Keratinocyte (primary cell): ENCODE data around the gene PDK2. TPM values are rescaled to one million over a fixed set of nuclear protein-coding genes. Genes with fewer than 3 reads are reported as not detected.

Experiments used
- DNase-seq: peaks from one replicate; pipeline ENCODE4 v3.0.0-alpha.2; 2011; ENCODE audit warnings: low read depth, missing footprints, low spot score
- FAIRE-seq: peaks from 2 replicates; lab custom pipeline; 2011; peaks lifted over from hg19 to GRCh38; lab: Jason Lieb, UNC
- H2AFZ ChIP-seq: 2 replicates; pipeline ENCODE4 v1.6.0; 2012; ENCODE audit warnings: low read length, control low read depth, inconsistent platforms; ENCODE audit not compliant: control insufficient read depth
- H3K27ac ChIP-seq: 2 replicates; pipeline ENCODE4 v1.5.1; 2011; ENCODE audit warnings: low read length; ENCODE audit not compliant: control insufficient read depth, insufficient read depth
- H3K27me3 ChIP-seq: 3 replicates; pipeline ENCODE4 v1.6.0; 2011; ENCODE audit warnings: low read length; ENCODE audit not compliant: control insufficient read depth, insufficient read depth; ENCODE audit errors: extremely low read depth
- H3K36me3 ChIP-seq, 2 experiments: 2 replicates in 1 of 2; 3 replicates in 1 of 2; pipeline ENCODE4 v1.5.1; 2011; ENCODE audit warnings: low read length in 2 of 2, mild to moderate bottlenecking in 1 of 2; ENCODE audit not compliant: control insufficient read depth in 2 of 2, insufficient read depth in 2 of 2; ENCODE audit errors: extremely low read depth in 1 of 2
- H3K4me1 ChIP-seq: 3 replicates; pipeline ENCODE4 v1.5.1; 2011; ENCODE audit warnings: low read length; ENCODE audit not compliant: control insufficient read depth, insufficient read depth; ENCODE audit errors: extremely low read depth
- H3K4me2 ChIP-seq: 3 replicates; pipeline ENCODE4 v1.6.0; 2011; ENCODE audit warnings: low read depth, low read length; ENCODE audit not compliant: control insufficient read depth, insufficient read depth; ENCODE audit errors: extremely low read depth
- H3K4me3 ChIP-seq, 3 experiments: fragments of 200-600 bp in 1 of 3; sonication (generic) in 1 of 3; 2 replicates in 2 of 3; 3 replicates in 1 of 3; pipeline ENCODE4 v1.5.1; 2011 to 2016; ENCODE audit warnings: low read length in 3 of 3, mild to moderate bottlenecking in 3 of 3, control low read depth in 2 of 3, inconsistent platforms in 1 of 3, low read depth in 1 of 3, mixed read lengths in 1 of 3, mixed run types in 1 of 3, moderate library complexity in 1 of 3; ENCODE audit not compliant: control insufficient read depth in 2 of 3, insufficient read depth in 2 of 3; ENCODE audit errors: extremely low read depth in 1 of 3
- H3K79me2 ChIP-seq: 2 replicates; pipeline ENCODE4 v1.6.0; 2012; ENCODE audit warnings: low read length; ENCODE audit not compliant: control insufficient read depth, insufficient read depth
- H3K9ac ChIP-seq: 3 replicates; pipeline ENCODE4 v1.6.0; 2011; ENCODE audit warnings: low read length; ENCODE audit not compliant: control insufficient read depth, insufficient read depth; ENCODE audit errors: extremely low read depth
- H3K9me1 ChIP-seq: 3 replicates; pipeline ENCODE4 v1.6.0; 2011; ENCODE audit warnings: low read length; ENCODE audit not compliant: control insufficient read depth, insufficient read depth; ENCODE audit errors: extremely low read depth
- H3K9me3 ChIP-seq: 2 replicates; pipeline ENCODE4 v1.5.1; 2012; ENCODE audit warnings: low read depth, low read length; ENCODE audit not compliant: control insufficient read depth
- H4K20me1 ChIP-seq: 3 replicates; pipeline ENCODE4 v1.6.0; 2011; ENCODE audit warnings: low read length; ENCODE audit not compliant: control insufficient read depth, insufficient read depth; ENCODE audit errors: extremely low read depth
- CTCF ChIP-seq, 3 experiments: IDR thresholded peaks in 1 of 3; conservative IDR thresholded peaks in 1 of 3; optimal IDR thresholded peaks in 1 of 3; 2 replicates in 2 of 3; 3 replicates in 1 of 3; pipeline versions ENCODE3 to v1.5.1; 2011; ENCODE audit warnings: low read length in 3 of 3, mild to moderate bottlenecking in 3 of 3, moderate library complexity in 2 of 3, control low read depth in 1 of 3, inconsistent platforms in 1 of 3; ENCODE audit not compliant: insufficient read depth in 2 of 3; ENCODE audit errors: extremely low read depth in 1 of 3
- EZH2 ChIP-seq: IDR thresholded peaks from one replicate; pipeline ENCODE4 v1.6.1; 2012; ENCODE audit warnings: inconsistent platforms, mild to moderate bottlenecking, low read length, moderate library complexity
- dilution Hi-C: fragments of 300-500 bp; cut with MboI; formaldehyde crosslinking; loops from one replicate; pipeline ENCODE4 v1.7.0; 2020; ENCODE audit warnings: low sequenced_read_pairs; ENCODE audit not compliant: extremely low pct_ligation_motif_present
- polyA plus RNA-seq, 5 experiments: library from polyadenylated mRNA; depleted of rRNA in 3 of 5; stranded (reverse) in 3 of 5; stranded (forward) in 1 of 5; unstranded in 1 of 5; fragments of >200 nt; gene quantifications; 1 replicate in 1 of 5; 2 replicates in 3 of 5; 3 replicates in 1 of 5; pipeline versions ENCODE4 v1.2.1 to v1.2.3, GENCODE V29; 2011 to 2012; ENCODE audit warnings: missing spikeins in 2 of 5, low read depth in 1 of 5, low replicate concordance in 1 of 5

Gene PDK2
- polyA plus RNA-seq, 1 donor (not counting 4 experiments of a cell fraction or from before 2014, with no cell fraction given): 7.5 TPM

GRCh38 chr17:50051606-50052005 is 43.5 kb upstream of the PDK2 start:
- H3K9me1 ChIP-seq: peaks cover 5% of the 10 kb centered on the region
- H3K4me1 ChIP-seq: peaks cover 85% of the 10 kb centered on the region
- H3K4me3 ChIP-seq: peak overlapping the region in 1 of 3 experiments; percentile 47
- no peak for DNase-seq
- peak overlapping the region; percentile 79 for H3K4me2 ChIP-seq
- peak overlapping the region; percentile 90 for H3K27ac ChIP-seq
- peak overlapping the region; percentile 63 for H3K9ac ChIP-seq
- no peaks in the 10 kb centered on the region for H4K20me1 ChIP-seq
- peaks cover 0 to 6% of the 10 kb centered on the region in 2 experiments for H3K36me3 ChIP-seq
- TF ChIP-seq EZH2 (no peak), CTCF (optimal IDR thresholded peaks at IDR 0.05 in 1 of 3, IDR thresholded peaks at IDR 0.05 in 1 of 3, conservative IDR thresholded peaks at IDR 0.05 in 1 of 3; ENCODE audit: extremely low read depth in 1 of 3, insufficient read depth in 2 of 3, low read length in 3 of 3) (no peak)
- dilution Hi-C loops: no loop called here
- H3K27me3 ChIP-seq: no peaks in the 10 kb centered on the region
- peaks cover 8% of the 10 kb centered on the region for H3K79me2 ChIP-seq
- peak; percentile 51 for FAIRE-seq
- no peak overlapping the region for H2AFZ ChIP-seq
- H3K9me3 ChIP-seq: no peaks in the 10 kb centered on the region

GRCh38 chr17:50052241-50052796 is 42.8 kb upstream of the PDK2 start:
- TF ChIP-seq CTCF (optimal IDR thresholded peaks at IDR 0.05 in 1 of 3, IDR thresholded peaks at IDR 0.05 in 1 of 3, conservative IDR thresholded peaks at IDR 0.05 in 1 of 3; ENCODE audit: extremely low read depth in 1 of 3, insufficient read depth in 2 of 3, low read length in 3 of 3): no peak
- no peak for TF ChIP-seq EZH2
- H4K20me1 ChIP-seq: no peaks in the 10 kb centered on the region
- H3K27me3 ChIP-seq: no peaks in the 10 kb centered on the region
- FAIRE-seq (no peak), DNase-seq (no peak)
- H3K9me1 ChIP-seq: peaks cover 5% of the 10 kb centered on the region
- H3K36me3 ChIP-seq: peaks cover 4 to 13% of the 10 kb centered on the region in 2 experiments
- peaks cover 77% of the 10 kb centered on the region for H3K4me1 ChIP-seq
- H3K9me3 ChIP-seq: no peaks in the 10 kb centered on the region
- H3K27ac ChIP-seq: peak overlapping the region; percentile 90
- H3K79me2 ChIP-seq: peaks cover 15% of the 10 kb centered on the region
- no peak overlapping the region for H3K4me3 ChIP-seq
- H3K9ac ChIP-seq: no peak overlapping the region
- H2AFZ ChIP-seq: no peak overlapping the region
- H3K4me2 ChIP-seq: peak overlapping the region; percentile 36
- dilution Hi-C loops: no loop called here
